ENCODE data around the gene FAM120A.
"Not testable (repeated sequence)": the region's sequence is repeated elsewhere in the genome, so short reads cannot be mapped to it uniquely, and the experiment has no call there.

FAM120A gene, protein sequence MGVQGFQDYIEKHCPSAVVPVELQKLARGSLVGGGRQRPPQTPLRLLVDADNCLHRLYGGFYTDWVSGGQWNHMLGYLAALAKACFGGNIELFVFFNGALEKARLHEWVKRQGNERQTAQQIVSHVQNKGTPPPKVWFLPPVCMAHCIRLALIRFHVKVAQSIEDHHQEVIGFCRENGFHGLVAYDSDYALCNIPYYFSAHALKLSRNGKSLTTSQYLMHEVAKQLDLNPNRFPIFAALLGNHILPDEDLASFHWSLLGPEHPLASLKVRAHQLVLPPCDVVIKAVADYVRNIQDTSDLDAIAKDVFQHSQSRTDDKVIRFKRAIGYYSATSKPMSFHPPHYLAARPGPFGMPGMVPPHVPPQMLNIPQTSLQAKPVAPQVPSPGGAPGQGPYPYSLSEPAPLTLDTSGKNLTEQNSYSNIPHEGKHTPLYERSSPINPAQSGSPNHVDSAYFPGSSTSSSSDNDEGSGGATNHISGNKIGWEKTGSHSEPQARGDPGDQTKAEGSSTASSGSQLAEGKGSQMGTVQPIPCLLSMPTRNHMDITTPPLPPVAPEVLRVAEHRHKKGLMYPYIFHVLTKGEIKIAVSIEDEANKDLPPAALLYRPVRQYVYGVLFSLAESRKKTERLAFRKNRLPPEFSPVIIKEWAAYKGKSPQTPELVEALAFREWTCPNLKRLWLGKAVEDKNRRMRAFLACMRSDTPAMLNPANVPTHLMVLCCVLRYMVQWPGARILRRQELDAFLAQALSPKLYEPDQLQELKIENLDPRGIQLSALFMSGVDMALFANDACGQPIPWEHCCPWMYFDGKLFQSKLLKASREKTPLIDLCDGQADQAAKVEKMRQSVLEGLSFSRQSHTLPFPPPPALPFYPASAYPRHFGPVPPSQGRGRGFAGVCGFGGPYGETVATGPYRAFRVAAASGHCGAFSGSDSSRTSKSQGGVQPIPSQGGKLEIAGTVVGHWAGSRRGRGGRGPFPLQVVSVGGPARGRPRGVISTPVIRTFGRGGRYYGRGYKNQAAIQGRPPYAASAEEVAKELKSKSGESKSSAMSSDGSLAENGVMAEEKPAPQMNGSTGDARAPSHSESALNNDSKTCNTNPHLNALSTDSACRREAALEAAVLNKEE

DNA sequence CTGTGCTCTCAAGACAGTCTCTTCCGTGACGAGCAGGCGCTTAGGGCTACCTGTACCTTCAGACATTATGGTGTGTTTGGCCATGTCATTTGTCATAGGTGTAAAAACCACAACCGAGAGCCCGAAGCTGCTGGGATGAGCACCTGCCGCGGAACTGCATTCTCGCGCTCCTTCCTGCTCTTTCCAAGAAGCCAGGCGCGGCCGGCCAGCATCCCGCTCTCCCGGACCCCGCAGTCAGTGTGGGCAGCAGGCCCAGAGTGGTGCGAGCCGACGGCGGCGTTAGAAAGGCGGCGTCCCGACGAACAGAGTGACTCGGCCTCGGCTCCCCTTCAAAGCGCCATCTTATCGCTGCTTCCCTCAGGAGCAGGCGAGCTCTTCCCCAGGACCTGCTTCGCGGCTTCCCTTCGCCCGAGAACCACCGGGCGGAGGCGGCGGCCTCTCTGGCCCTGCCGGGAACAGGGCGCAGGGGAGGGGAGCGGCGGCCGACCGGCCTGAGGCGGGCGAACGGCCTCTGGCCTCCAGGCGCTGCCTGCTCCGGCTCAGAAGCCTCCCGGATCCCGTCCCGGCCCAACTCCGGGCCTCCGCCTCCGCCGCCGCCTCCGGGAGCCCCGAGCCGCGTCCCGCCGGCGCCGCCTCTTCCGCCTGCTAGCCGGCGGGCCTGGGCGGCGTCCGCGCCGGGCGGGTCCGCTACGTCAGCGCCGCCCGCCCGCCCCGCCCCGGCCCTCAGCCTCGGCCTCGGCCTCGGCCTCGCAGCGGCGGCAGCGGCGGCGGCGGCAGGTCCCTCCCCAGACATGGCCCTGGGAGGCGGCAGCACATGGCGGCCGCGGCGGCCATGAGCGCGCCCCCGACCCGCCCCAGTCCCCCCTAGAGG, at the start of gene FAM120A:
FAM120A (plus strand) TSS at position 741 of the 871 bp plus-strand sequence. CDS start 231 bp downstream, outside the sequence.
- peak; percentile 83 for DNase-seq

DNA sequence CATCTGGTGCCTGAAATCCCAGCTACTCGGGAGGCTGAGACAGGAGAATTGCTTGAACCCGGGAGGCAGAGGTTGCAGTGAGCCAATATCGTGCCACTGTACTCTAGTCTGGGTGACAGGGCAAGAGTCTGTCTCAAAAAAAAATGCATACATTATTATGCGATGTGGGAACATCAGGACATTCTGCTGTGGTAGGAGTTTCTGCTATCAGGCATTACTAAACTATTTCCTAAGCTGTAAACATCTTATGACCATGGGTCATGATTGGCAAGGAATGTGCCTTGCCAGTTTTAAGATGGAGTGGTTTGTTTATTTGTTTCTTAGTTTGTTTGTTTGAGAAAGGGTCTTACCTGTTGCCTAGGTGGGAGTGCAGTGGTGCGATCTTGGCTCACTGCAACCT, 45.1 kb upstream of the FAM120A start:
- DNase-seq: no peak

DNA sequence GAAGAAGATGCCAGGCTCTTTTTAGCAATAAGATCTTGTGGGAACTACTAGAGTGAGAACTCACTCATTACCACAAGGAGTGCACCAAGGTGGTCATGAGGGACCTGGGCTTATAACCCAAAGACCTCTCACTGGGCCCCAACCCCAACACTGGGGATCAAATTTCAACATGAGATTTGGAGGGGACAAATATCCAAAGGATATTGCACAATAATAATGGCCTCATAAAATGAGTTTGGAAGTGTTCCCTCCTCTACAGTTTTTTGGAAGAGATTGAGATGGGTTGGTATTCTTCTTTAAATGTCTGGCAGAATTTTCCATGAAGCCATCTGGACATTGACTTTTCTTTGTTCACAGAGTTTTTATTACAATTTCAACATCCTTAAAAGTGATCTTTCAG, 38.0 kb upstream of the FAM120A start:
- no peak for DNase-seq

DNA sequence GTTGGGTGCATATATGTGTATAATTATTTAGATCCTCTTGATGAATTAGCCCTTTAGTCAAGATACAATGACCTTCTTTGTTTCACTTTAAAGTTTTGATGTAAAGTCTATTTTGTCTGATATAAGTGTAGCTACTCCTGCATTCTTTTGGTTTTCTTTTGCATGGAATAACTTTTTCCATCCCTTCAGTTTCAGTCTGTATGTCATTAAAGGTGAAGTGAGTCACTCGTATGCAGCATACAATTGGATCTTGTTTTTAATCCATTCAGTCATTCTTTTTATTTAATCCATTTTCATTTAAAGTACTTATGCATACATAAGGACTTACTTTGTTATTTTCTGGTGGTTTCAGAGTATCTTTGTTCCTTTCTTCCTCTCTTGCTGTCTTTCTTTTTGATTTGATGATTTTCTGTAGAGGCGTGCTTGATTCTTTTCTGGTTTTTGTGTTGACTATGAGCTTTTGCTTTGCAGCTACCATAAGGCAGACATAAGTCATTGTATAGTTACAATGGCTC, 36.3 kb upstream of the FAM120A start:
- DNase-seq: no peak

GRCh38 chr9:93416530-93417235, 34.8 kb upstream of the FAM120A start:
- DNase-seq: no peak

GRCh38 chr9:93417538-93417937, 33.9 kb upstream of the FAM120A start:
- DNase-seq: no peak

DNA sequence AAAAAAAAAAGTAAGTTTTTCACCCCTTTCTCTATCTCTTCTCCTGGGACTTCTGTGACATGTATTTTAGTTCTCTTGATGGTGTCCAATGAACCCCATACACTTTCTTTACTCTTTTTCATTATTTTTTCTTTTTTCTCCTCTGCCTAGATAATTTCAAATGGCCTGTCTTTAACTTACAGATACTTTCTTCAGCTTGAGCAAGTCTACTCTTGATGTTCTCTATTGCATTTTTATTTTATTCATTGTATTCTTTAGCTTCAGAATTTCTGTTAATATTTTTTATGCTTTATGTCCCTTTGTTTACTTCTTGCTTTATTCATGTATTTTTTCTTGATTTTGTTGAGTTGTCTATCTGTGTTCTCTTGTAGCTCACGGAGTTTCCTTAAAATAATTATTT, 32.5 kb upstream of the FAM120A start:
- no peak for DNase-seq

DNA sequence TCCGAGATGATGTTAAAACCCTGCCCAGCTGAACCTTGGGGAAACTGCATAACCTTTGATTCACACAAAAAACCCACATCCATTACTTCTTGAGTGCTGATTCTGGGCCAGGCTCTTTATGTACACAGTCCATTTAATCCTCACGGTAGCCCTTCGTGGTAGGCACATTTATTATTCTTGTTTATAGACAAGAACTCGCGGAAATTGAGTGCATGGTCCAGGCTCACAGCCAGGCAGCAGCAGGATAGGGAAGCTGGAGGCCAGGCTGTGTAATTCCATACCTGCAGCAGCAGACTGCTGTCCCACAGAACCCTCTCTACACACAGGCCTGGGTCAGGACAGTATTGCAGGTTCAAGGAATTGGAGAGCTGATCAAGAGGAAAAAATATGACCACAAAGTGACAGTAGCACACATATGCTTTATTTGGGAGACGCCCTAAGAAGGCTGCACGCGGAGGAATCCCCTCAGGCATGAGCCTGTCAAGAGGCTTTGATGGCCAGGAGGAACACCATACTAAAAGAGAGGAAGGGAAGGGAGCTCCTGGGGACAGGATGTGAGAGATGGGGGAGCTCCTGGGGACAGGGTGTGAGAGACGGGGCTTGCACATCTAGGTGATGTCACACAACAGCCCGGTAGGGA, 28.4 kb upstream of the FAM120A start:
- DNase-seq: no peak

DNA sequence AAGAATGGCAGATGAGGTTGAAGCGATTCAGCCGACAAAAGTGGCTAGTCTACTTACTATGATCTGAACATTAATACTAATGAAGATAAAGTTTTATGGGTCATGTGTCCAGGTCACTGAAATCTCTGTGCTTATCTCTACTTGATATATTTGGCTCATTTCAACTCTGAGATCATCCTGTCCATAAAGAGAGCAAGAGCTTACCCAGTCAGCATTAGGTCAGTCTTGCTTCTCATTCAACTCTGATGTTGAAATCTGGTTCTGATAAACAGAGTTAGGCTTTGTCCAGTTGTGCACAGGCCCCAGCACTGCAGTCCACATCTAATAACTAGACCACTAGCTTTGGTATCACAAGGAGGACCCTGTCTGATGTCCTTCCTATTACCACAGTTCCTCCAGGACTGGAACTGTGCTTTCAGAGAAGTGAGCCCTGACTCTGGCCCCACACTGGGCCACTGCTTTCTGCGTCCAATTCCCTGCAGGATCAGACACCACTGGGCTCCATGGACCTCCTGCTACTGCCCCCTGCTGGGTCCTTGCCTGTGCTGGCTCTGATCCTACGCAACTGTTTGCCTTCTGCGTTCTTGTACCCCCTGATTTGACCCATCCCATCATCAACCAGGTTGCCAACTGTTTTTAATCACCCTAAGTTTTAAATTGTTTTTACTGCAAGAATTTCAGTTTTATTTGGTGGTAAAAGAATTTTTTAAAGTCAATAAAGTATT, 23.7 kb upstream of the FAM120A start:
- no peak for DNase-seq

DNA sequence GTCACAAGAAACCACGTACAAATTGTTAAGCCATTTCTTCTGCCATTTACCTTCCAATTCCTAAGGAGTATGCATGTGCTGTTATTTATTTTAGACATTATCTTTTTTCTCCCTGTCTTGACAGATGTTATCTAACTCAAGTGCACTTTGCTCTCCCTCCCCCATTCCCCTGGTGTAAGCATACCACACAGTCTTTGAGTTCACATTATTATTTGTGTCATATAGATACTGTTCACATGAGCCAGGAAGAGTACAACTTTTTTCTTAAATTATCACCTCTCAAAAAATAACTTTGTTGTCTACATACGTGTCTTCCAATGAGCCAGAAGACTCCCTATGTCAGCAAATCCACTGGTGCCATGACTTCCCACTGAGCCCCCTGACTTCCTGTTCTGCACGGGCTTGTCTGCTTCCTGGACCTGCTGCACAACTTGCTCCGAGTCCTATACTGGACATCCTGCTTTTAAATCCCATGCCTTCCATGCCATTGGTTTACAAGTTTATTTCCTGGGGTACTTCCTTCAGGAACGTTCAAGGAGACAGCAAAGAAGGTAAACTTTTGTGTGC, 19.9 kb upstream of the FAM120A start:
- DNase-seq: no peak

DNA sequence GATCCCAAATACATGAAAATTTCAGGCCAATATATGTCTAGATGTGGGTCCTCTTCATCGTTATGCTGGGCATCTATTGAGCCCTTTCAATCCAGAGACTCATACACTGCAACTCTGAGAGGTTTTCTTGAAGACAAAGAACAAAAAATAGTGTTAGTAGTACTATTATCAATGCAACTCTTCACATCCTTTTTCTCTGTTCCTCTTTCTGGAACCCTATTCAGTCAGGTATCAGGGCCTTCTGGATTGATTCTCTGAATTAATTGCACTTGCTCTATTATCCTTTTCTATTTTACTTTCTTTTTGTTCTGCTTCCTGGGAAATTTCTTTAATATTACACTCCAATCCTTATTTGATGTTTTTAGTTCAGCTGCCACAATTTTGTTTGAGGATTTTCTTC, 18.5 kb upstream of the FAM120A start:
- no peak for DNase-seq

- no peak for DNase-seq
Measured at GRCh38 chr9:93434056-93434455, 17.4 kb upstream of the FAM120A start.

DNA sequence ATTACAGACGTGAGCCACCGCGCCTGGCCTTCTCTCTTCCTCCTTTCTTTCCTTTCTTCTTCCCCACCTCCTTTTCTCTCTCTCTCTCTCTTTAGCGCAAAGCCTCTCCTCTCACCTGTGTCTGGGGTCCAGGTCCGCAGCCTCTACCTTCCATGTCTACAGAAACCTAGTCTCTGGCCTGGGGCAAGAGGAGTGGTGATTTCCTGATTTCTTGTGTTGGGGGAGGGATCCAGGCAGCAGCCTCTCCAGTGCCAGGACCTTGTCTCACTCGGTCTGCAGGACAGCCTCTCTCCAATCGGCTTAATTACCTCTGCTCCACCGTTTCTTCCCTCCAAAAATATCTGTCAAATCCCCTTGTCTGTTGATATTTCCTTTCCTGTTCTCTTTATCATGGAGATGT, 16.1 kb upstream of the FAM120A start:
- DNase-seq: no peak

DNA sequence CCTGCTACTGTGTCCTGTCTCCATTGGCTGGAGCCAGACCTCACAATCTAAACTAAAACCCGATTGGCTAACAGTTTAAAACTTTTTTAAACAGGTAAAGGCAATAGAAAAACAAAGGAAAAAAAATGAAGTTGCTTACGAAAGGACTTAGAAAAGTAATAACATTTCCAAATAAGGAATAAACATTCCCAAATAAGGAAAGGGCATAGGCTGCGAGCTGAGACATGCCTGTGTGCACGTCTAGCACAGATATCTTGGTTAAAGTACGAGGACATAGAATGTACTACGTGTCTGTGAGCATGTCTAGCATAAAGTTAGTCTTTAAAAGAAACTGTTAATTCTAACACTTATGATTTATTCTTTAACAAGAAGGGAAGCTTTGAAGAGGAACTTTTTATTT, 15.3 kb upstream of the FAM120A start:
- DNase-seq: no peak

- no peak for DNase-seq
Measured at GRCh38 chr9:93436655-93437407, 14.7 kb upstream of the FAM120A start.

- DNase-seq: no peak
Measured at GRCh38 chr9:93437996-93438395, 13.5 kb upstream of the FAM120A start.

DNA sequence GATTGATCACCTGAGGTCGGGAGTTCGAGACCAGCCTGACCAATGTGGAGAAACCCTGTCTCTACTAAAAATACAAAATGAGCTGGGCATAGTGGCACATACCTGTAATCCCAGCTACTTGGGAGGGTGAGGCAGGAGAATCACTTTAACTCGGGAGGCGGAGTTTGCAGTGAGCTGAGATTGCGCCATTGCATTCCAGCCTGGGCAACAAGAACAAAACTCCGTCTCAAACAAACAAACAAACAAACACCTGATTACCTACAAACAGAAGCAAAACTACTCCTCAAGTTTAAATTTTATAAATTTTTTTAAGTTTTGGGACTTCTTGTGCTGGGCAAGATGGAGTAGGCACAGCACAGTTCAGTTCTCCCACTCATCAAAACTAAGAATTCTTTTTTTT, 12.2 kb upstream of the FAM120A start:
- DNase-seq: not testable (repeated sequence)

DNA sequence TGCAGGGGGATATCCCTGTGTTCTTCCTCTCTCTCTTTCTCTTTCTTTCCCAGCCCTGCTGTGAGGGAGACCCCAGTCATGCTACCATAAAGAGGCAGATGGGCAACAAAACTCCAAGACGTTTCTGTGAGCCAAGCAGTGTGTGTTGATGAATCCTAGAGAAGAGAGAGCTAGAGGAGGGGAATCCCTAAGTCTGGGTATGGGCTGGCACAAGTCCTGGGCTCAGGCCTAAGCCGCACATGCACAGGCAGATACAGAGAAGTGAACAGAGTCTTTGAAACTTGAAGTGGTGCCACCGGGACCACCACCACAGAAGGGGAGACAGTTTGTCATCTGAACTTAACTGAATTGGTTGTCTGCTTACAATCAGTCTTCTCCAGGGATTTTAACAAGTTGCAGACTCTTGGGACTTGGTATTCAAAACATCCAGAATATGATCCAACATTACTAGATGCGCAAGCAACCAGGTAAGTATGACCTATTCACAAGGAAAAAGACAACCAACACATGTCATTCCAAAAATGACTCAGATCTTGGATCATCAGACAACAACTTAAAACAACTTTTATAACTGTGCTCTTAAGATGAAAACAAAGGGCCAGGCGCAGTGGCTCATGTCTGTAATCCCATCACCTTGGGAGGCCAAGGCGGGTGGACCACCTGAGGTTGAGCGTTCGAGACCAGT, 10.4 kb upstream of the FAM120A start:
- DNase-seq: no peak

- DNase-seq: no peak
Measured at GRCh38 chr9:93446073-93446472, 5.4 kb upstream of the FAM120A start.
